HG03378 (cell line): Measurements from ENCODE around the gene KLHDC4.
A peak's percentile ranks its signal among the peaks of the same experiment; 100 is the strongest.
"Not testable (repeated sequence)": the region's sequence is repeated elsewhere in the genome, so short reads cannot be mapped to it uniquely, and the experiment has no call there.

Source experiments
- ATAC-seq: cut with Tn5 transposase; IDR thresholded peaks from one replicate; pipeline ENCODE4 v1.9.1; 2021; ENCODE audit warnings: mild to moderate bottlenecking, moderate library complexity; ENCODE audit not compliant: unreplicated experiment

Gene KLHDC4

DNA sequence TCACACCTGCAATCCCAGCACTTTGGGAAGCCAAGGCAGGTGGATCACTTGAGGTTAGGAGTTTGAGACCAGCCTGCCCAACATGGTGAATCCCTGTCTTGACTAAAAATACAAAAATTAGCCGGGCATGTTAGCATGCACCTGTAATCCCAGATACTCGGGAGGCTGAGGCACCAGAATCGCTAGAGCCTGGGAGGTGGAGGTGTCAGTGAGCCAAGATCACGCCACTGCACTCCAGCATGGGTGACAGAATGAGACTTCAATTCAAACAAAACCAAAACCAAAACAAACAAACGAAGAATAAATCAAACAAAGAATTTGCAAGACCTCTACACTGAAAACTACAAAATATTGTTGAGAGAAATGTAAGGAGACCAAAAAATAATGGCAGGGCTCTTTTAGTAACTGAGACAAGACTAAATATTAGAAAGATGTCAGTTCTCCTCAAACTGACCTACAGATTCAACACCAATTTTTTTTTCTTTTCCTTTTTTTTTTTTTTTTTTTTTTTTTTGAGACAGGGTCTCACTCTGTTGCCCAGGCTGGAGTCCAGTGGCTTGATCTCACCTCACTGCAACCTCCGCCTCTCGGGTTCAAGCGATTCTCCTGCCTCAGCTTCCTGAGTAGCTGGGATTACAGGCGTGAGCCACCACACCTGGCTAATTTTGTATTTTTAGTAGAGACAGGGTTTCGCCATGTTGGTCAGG lies 23.1 kb upstream of the KLHDC4 start:
- ATAC-seq = not testable (repeated sequence)

DNA sequence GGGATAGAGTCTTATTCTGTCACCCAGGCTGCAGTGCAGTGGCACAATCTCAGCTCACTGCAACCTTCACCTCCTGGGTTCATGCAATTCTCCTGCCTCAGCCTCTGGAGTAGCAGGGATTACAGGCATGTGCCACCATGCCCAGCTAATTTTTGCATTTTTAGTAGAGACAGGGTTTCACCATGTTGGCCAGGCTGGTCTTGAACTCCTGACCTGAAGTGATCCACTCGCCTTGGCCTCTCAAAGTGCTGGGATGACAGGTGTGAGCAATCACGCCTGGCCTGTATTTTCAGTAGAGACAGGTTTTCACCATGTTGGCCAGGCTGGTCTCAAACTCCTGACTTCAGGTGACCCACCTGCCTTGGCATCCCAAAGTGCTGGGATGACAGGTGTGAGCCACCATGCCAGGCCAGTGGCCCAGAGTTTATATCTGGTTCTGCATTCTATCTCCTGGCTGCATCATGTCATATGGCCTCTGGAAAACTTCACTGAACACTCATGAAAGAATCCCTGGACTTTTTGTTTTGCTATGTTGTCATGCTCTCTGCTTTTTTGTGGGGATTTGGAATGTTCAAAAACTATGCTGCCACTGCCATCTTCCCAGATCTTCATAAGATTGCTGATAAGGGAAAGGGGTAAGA lies 21.8 kb upstream of the KLHDC4 start:
- not testable (repeated sequence) for ATAC-seq

DNA sequence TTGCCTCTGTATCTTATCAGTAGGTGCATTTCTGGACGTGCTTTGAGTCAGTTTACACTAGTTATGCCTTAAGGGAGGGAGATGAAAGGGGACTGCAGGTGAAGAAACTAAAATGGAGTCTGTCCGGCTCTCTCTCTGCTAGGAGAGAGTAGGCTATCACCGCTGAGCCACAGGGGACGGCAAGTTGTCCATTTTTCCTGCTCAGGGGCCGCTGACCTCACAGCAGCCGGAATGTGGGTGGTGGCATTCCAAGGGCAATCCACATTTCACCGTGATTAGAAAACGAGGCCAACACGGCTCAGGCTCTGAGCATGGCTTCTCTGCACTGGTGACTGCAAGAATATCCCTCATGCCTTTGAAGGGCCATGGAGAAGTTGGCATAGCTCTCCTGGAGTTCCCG lies 19.0 kb upstream of the KLHDC4 start:
- ATAC-seq = no peak

DNA sequence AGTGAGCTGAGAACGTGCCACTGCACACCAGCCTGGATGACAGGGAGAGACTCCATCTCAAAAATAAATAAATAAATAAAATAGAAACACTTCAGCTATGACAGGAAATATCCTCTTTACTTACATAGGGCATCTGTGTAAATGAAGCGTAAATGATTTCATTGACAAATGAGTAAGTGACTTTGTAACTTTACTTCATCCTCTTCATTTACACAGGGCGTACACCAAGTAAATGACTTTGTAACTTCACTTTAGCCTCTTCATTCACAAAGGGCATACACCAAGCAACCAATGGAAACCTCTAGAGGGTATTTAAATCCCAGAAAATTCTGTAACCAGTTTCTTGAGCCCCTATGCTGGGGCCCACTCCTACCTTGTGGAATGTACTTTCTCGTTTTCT lies 16.2 kb upstream of the KLHDC4 start:
- ATAC-seq = no peak

DNA sequence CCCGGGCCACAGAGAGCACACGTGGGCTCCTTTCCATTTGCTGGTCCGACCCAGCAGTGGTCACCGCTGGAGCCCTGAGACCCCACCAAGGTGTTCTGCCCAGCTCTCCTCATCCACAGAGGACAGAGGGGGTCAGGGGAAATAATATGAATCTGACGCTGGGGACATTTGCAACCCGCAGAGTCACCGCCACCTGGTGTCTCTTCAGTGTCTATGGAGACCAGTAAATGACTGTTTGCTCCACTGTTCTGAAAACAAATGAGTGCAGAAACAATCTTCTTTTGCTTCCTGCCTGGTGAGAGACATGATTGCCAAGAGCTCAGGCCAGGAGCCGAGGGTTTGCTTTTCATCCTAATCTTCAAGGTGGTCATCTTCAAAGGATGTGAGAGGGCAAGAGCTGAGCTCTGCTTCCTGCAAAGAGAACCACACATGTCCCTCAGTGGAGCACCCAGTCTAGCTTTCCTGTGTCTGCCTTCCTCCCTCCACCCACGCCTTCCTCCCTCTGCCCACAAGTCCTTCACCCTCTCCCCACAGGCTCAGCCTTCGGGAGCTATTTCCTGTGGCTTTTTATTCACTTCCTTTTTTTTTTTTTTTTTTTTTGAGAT lies 14.7 kb upstream of the KLHDC4 start:
- ATAC-seq = no peak

DNA sequence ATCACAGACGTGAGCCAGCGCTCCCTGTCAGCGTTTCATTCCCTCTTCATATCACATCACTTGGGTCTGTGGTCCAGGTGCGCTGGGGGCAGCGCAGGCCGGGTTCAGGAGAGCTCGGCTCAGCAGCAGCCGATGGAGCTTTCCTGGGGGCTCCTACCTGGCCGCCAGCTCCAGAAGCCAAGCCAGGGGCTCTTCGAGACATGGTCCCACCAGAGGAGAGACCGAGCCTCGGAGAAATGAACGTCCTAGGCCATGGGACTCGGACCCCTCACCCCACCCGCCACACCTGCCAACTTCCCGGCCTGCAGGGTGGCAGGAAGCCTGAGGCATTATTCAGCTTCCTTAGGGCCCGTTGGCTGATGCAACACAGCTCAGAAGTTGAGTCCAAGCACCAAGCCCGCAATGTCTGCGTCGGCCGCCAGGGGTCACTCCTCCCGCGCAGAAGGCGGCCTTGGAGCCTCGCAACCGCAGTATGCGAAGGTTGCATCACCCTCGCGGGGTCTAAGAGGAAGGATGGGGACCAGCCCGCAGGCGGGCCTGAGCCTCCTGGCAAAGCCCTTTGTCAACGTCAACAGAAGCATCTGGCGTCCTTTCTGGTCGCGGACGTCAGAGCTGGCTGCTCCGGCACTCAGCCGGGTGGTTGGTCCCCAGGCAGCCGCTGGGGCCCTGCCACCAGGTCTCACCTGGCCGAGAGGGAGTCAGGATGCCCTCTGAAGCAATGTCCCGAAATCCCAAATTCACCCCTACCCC lies 13.2 kb upstream of the KLHDC4 start:
- peak; percentile 55 for ATAC-seq

DNA sequence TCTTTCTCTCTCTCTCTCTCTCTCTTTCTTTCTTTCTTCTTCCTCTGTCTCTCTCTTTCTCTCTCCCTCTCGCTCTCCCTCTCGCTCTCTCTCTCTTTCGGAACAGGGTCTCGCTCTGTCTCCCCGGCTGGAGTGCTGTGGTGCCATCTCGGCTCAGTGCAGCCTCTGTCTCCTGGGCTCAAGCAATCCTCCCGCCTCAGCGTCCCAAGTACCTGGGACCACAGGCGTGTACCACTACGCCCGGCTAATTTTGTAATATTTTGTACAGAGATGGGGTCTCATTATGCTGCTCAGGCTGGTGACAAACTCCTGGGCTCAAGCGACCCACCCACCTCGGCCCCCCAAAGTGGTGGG lies 12.7 kb upstream of the KLHDC4 start:
- no peak for ATAC-seq

DNA sequence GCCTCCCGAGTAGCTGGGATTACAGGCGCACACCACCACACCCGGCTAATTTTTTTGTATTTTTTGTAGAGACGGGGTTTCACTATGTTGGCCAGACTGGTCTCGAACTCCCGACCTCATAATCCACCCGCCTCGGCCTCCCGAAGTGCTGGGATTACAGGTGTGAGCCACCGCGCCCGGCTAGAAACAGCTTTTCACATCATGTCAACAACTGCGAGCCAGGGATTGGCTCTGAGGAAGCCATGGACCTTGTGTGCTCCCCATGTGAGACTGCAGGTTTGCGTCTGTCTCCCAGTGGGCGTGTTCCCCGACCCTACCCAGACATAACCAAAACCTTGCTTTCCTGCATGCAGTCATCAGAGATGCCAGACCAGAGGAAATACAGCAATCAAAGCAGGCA lies 8.1 kb upstream of the KLHDC4 start:
- not testable (repeated sequence) for ATAC-seq

DNA sequence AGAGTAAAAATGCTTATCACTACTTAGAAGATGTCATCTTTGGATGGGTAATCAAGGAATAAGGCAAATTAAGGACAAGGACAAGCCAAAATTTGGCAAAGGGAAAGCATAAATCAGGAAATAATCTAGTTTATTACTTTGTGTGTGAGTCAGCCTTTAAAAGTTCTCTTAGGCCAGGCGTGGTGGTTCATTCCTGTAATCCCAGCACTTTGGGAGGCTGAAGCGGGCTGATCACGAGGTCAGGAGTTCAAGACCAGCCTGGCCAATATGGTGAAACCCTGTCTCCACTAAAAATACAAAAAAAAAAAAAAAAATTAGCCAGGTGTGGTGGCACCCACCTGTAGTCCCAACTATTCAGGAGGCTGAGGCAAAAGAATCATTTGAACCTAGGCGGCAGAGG lies 1.7 kb upstream of the KLHDC4 start:
- ATAC-seq = not testable (repeated sequence)

DNA sequence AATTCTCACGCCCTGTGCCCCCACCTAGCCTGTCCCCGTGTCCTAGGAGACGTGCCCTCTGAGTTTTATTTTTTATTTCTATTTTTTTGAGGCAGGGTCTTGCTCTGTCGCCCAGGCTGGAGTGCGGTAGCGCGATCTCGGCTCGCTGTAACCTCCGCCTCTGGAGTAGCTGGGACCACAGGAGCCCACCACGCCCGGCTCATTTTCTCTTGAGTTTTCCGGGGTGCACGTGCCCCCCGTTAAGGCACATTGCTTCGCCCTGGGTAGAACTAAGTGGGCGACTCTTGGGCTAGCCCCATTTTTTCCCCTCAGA lies 655 bp upstream of the KLHDC4 start:
- ATAC-seq = no peak

DNA sequence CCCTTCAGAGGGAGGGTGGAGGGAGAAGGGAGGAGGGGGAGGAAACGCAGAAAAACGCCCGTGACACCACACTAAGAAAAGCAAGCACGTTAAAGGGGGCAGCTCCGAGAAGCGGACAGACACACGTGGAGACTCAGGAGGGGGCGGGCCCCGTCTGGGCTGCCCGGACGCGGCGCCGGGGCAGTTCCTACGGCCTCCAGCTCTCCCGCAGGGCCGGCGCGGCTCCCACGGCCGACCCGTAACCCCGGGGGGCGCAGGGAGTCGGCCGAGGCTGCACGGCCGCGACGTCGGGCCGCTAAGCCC lies 362 bp downstream of the KLHDC4 start:
- no peak for ATAC-seq

DNA sequence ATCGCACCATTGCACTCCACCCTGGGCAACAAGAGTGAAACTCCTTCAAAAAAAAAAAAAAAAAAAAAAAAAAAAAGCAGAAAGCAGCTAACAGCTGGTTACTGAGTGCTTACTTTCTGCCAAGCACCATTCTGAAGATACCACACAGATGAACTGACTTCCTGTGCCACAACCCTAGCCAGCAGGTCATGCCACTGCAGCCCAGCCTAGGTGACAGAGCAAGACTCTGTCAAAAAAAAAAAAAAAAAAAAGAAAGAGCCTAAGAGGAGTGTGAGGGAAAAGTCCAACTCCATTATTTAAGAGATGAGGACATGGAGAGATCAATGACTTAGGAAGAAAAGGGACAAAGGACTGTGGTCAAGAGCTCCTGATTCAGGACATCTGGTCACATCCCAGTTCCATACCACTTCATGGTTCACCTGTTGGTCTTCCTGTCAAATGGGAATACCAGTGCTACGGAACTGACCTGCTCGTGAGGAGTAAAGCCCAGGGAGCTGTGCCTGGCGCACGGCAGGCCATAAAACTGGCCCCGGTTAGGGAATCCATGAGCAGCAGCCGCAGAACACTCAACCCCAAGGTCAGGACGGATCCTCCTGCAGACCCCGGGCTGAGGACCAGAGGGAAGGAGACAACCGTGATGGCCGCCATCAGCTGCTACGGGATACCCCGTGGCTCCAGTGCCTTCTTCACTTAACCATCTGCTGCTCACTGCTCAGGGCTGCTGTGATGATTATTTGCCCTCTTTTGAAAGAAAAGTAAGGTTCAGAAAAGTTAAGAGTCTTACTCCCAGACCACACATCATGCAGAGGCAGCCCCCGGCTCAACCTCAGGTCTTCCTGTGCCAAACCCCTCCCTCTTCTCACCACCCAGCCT lies 950 bp downstream of the KLHDC4 start:
- ATAC-seq = no peak

DNA sequence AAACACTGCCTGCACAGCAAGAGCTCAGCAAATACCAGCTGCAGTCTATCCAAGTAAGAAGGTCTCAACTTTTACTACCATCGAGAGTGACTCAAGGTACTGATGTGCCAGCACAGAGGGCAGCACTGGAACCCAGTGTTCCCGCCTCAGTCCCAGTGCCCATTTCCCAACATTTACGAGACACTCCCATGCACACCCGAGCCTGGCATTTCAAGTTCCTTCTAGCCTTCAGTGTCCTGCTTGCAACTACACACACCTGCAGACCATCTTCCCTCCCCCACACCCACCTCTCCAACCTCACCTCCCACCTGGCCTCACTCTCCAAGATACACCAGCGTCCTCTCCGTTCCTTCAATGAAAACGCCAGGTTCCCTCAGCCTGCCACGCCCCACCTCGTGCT lies 3.2 kb downstream of the KLHDC4 start:
- no peak for ATAC-seq

DNA sequence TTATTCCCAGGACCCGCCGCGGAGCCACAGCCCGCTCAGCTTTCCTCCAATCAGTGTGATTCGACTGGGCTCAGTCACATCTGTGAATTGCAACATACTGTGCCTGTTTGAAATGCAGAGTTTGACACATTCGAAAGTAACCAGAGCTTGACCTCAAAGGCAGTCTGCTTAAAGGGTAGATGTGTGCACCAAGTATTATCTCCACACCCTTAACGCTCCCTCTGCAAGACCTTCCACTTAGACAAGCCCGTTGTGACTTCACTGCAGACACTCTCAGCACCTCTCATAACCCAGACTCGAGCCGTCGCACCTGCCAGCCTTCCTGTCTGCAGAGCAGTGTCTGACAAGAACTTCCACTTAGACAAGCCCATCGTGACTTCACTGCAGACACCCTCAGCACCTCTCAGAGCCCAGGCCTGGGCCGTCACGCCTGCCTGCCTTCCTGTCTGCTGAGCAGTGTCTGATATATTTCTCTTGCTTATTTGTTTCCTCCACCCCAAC lies 3.7 kb downstream of the KLHDC4 start:
- no peak for ATAC-seq

DNA sequence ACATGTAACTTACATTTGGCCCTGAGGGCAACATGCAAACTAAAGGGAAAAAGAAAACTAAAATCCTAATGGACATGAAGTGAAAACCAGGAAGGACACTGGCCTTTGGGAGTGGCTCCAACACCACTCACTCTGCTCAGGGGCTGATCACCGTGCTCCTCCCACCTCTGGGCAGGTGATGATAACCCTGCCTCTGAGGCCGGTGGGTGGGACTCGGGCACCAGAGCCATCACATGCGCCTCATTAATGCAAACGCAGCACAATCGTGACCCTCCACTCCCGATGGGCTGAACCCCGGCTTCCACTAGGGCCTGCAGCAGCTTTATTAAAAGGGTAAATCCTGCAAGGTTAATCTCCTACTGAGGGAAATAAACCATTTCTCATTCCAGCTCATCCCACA lies 4.7 kb downstream of the KLHDC4 start:
- ATAC-seq = no peak

DNA sequence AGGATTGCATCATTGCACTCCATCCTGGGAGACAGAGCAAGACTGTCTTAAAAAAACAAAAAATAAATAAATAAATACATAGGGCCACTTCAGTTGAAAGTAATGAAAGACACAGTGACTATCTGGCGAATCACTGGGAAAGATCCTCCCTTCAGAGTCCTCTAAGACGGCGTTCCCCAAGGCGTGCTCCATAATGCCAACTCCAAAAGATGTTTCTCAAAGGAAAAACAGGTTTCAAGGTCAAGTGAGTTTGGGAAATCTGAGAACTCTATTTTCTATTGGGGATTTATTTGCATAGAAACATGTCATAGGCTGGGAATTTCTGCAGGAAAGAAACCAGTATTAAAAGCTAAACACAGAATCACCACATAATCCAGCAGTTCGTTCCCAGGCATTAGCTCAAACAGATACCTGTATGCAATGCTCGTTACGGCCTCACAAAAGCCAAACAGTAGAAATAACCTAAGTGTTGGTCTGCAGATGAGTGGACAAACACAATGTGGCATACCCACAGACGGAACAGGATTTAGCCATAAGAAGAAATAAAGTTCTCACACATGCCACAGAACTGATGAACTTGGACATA lies 7.9 kb downstream of the KLHDC4 start:
- no peak for ATAC-seq

DNA sequence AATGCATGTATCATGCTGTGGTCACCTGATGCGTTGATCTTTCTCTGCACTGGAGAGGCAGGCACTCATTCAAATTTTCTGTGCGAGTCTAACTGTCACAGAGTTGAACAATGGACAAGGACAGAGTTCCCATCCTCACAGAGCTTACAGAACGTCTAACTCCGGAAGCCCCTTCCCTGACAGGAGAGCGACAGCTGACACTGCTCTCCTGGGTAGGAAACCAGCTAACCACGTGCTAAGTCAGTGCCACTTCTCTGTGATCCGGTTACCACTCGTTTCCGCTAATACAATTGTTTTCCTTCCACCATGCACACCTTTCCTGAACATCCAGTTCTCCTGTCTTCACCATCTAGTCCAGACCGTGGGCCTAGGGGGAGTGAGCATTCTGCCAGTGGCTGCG lies 11.3 kb downstream of the KLHDC4 start:
- ATAC-seq = no peak

DNA sequence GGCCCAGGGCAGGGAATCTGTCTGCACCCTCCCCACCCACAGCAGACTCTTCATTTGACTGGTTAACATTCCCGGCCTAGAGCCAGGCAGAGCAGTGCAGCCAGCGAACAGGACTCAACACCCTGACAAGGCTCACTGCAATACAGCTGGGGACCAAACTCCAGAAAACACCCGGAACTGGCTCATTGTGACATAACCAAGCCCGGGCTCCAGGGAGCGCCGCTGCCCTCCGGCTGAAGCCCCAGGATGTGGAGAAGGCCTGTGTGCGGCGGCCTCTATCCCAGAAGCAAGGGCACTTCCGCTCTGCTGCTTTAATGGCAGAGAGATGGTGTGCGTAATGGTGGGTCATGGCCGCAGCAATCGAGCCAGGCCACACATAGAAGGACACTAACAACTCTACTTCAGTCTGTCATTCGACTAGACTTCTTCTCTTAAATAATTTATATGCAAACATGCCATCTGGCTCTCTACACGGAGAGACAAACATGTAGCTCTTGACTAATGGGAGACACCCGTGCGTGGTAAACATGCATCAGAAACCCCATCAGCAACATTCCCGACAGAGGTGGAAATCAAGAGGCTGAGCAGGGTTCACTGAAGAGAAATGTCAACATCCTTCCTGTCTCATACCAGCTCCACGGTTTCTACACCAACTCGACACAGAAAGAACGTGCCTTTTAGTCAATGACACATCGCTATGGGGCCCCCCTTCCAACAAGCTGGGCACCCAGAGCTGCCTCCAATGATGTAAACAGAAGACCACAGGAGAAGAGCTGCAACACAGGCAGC lies 18.0 kb downstream of the KLHDC4 start:
- no peak for ATAC-seq

DNA sequence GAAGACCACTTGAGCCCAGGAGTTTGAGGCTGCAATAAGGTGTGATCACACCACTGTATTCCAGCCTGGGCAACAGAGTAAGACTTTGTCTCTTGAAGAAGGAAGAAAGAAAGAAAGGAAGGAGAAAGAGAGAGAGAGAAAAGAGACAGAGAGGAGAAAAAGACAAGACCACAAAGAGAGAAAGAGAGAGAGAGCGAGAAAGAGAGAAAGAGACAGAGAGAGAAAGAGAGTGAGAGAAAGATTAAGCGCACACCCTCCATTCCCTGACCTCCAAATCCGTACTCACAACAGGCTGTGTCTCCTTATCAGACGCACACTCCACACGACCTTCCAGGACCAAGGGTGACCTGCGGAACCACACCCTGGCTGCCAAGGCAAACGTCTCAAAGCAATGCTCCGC lies 19.6 kb downstream of the KLHDC4 start:
- no peak for ATAC-seq
